Measurements from ENCODE around the gene SLC3A2. TPM values are rescaled to one million over a fixed set of nuclear protein-coding genes. Genes with fewer than 3 reads are reported as not detected.
A peak's percentile ranks its signal among the peaks of the same experiment; 100 is the strongest.

SLC3A2 gene
- total RNA-seq, 4 donors from 2014 or later, result 69.8 to 206 (median 98.4) TPM

GRCh38 chr11:62851807-62852522 lies 28.7 kb upstream of the SLC3A2 start:
- no peaks in the 10 kb centered on the region for H3K27me3 ChIP-seq
- DNase-seq, result no peak
- TF ChIP-seq CTCF (IDR thresholded peaks at IDR 0.05) (no peak), POLR2A (IDR thresholded peaks at IDR 0.05) (no peak)
- no peak overlapping the region for H3K4me3 ChIP-seq
- no peaks in the 10 kb centered on the region for H3K36me3 ChIP-seq
- peaks cover 9 to 20% of the 10 kb centered on the region in 2 donors for H3K4me1 ChIP-seq
- H3K27ac ChIP-seq, result no peak overlapping the region
- no peaks in the 10 kb centered on the region for H3K9me3 ChIP-seq
- intact Hi-C loops (cut with DNase I; ENCODE audit: low total_unique reads), result no loop called here

DNA sequence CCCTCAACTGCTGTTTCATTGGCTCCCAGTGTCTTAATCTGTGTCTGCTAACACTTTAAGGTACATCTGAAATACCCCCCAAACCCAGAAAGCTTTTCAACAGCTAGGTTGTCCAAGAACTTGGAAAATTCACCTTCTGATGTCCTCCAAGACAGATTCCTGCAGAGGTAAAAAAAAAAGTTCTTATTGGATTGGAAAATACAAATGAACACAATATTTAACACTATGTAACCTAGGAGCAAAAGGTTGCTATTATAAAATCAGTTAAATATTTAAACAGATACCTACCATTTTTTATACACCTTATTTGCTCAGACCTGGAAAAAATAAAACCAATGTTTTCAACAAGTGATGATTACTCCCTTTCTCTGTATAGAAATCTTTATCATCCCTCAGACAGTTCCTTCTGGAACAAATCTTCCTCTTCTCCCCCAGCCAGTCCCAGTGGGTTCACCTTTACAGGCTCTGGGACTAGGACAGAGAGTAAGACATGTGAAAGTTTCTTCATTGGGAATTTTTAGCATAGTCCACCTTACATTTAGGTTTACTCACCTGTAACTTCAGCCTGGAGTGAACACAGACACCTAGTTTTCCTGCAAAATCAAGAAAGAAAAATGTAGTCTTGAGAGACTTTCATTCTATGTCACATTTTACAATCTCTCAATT lies 28.0 kb upstream of the SLC3A2 start:
- Histone ChIP-seq H3K27ac (no peak overlapping the region), H3K9me3 (no peaks in the 10 kb centered on the region), H3K27me3 (no peaks in the 10 kb centered on the region), H3K4me3 (no peak overlapping the region), H3K4me1 (peaks cover 9 to 20% of the 10 kb centered on the region in 2 donors), H3K36me3 (no peaks in the 10 kb centered on the region)
- no peak for DNase-seq
- intact Hi-C loops (cut with DNase I; ENCODE audit: low total_unique reads), result no loop called here
- TF ChIP-seq CTCF (IDR thresholded peaks at IDR 0.05), result no peak
- TF ChIP-seq POLR2A (IDR thresholded peaks at IDR 0.05), result no peak

- Histone ChIP-seq H3K4me1 (peaks cover 9 to 20% of the 10 kb centered on the region in 2 donors), H3K9me3 (no peaks in the 10 kb centered on the region), H3K4me3 (peak overlapping the region in 1 of 2 donors; percentile 81), H3K27ac (peak overlapping the region in 1 of 2 donors; percentile 86), H3K27me3 (no peaks in the 10 kb centered on the region), H3K36me3 (no peaks in the 10 kb centered on the region)
- DNase-seq, result no peak
- intact Hi-C loops (cut with DNase I; ENCODE audit: low total_unique reads), result no loop called here
- no peak for TF ChIP-seq POLR2A (IDR thresholded peaks at IDR 0.05)
- TF ChIP-seq CTCF (IDR thresholded peaks at IDR 0.05), result no peak
Measured at GRCh38 chr11:62853279-62853965, 27.3 kb upstream of the SLC3A2 start.

DNA sequence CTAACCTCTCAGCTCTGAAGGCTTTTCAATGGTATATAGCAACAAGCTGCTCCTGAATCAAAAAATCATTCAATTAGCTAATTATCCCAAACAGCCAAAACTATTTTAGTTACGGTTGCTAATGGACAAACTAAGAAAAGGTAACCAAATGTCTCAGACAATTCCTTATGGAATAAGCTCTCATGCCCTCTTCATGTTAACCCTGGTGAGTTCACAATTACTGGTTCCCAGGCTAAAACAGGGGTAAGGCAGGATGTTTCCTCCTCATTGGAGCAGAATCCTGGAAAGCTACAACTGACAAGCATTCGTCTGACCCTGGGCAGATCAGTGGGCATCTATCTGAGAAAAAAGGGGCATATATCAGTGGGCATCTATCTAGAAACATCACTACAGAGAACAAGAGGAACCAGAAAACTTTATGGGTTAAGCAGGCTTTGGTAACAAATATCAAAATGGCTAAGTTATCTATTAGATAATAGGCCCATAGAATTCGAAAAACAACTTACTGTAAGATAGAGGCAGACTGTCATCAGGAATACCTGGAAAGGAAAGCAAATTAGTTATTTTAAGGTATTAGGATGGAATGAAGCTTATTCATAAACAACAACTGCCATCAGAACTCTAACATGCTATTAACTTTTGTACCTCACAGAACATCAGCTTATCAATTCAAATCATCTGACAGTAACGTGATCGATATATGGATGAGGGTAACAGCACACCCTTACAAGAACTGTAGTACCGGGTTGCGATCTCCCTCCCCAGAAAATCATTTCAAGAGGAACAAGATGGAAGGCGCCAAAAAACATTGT lies 26.5 kb upstream of the SLC3A2 start:
- intact Hi-C loops (cut with DNase I; ENCODE audit: low total_unique reads), result no loop called here
- H3K4me3 ChIP-seq, result peak overlapping the region; percentile 66 to 81
- no peak for DNase-seq
- peaks cover 9 to 20% of the 10 kb centered on the region in 2 donors for H3K4me1 ChIP-seq
- H3K36me3 ChIP-seq, result no peaks in the 10 kb centered on the region
- H3K27me3 ChIP-seq, result no peaks in the 10 kb centered on the region
- no peaks in the 10 kb centered on the region for H3K9me3 ChIP-seq
- TF ChIP-seq POLR2A (IDR thresholded peaks at IDR 0.05), result no peak
- no peak for TF ChIP-seq CTCF (IDR thresholded peaks at IDR 0.05)
- peak overlapping the region; percentile 79 to 86 for H3K27ac ChIP-seq

All from uterus (tissue), 4 donors.